ENCODE data around the gene CC2D2A.

DNA sequence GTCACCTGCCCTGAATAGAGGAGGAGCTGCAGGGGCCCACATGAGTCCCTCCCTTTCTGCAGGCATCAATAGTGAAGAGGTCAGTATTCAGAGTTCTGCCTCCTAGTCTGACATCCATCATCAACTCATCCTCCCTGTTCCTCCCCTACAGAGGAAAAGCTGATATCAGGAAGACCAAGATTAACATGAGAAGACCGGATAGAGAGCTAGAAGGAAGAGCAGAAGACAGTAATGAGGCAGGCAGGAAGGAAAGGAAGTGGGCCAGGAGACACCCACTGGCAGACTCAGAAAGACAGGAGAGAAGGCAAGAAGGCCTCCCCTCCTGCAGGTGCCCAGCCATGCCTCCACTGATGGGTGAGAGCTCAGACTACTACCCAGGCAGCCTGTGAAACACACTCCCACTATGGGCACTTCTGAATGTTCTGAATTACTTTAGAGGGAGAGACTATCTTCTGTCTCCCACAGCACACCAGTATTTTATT lies 74.6 kb downstream of the CC2D2A start:
- no peak for TF ChIP-seq POLR2A (IDR thresholded peaks at IDR 0.05)
- TF ChIP-seq, protein P1, sequence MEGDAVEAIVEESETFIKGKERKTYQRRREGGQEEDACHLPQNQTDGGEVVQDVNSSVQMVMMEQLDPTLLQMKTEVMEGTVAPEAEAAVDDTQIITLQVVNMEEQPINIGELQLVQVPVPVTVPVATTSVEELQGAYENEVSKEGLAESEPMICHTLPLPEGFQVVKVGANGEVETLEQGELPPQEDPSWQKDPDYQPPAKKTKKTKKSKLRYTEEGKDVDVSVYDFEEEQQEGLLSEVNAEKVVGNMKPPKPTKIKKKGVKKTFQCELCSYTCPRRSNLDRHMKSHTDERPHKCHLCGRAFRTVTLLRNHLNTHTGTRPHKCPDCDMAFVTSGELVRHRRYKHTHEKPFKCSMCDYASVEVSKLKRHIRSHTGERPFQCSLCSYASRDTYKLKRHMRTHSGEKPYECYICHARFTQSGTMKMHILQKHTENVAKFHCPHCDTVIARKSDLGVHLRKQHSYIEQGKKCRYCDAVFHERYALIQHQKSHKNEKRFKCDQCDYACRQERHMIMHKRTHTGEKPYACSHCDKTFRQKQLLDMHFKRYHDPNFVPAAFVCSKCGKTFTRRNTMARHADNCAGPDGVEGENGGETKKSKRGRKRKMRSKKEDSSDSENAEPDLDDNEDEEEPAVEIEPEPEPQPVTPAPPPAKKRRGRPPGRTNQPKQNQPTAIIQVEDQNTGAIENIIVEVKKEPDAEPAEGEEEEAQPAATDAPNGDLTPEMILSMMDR (IDR thresholded peaks at IDR 0.05): no peak
